WTC11 (cell line): ENCODE results near the gene TSSC4.

Source experiments
- ATF1 ChIP-seq: sonication (generic); formaldehyde crosslinking; IDR thresholded peaks from 2 replicates; pipeline ENCODE4 v1.8.1; 2023; ENCODE audit warnings: mild to moderate bottlenecking, moderate library complexity, missing genetic modification reagents
- CTCF ChIP-seq: fragments of 200-600 bp; IDR thresholded peaks from 2 replicates; pipeline ENCODE4 v1.8.0; 2022; ENCODE audit warnings: antibody characterized with exemption
- ESRRA ChIP-seq: sonication (generic); formaldehyde crosslinking; IDR thresholded peaks from 2 replicates; pipeline ENCODE4 v1.8.1; 2022; ENCODE audit warnings: mild to moderate bottlenecking, missing genetic modification reagents, borderline replicate concordance
- FOXP1 ChIP-seq: sonication (generic); formaldehyde crosslinking; IDR thresholded peaks from 2 replicates; pipeline ENCODE4 v1.8.0; 2022; ENCODE audit warnings: missing genetic modification reagents, mild to moderate bottlenecking, moderate library complexity, borderline replicate concordance
- NR1H2 ChIP-seq: sonication (generic); formaldehyde crosslinking; IDR thresholded peaks from 2 replicates; pipeline ENCODE4 v1.9.0; 2021; ENCODE audit warnings: mild to moderate bottlenecking, moderate library complexity, missing genetic modification reagents
- TCF7 ChIP-seq: sonication (generic); formaldehyde crosslinking; IDR thresholded peaks from 2 replicates; pipeline ENCODE4 v1.8.0; 2022; ENCODE audit warnings: mild to moderate bottlenecking, low read depth, missing genetic modification reagents, moderate library complexity
- ZNF121 ChIP-seq: sonication (generic); formaldehyde crosslinking; IDR thresholded peaks from 2 replicates; pipeline ENCODE4 v1.8.0; 2023; ENCODE audit warnings: missing genetic modification reagents

GRCh38 chr11:2410616-2411015, 10.1 kb downstream of the TSSC4 start:
- TF ChIP-seq CTCF (no peak), ATF1 (CRISPR knock-in tag) (no peak), ZNF121 (no peak), NR1H2 (CRISPR knock-in tag) (no peak), TCF7 (CRISPR knock-in tag) (no peak), ESRRA (CRISPR knock-in tag) (no peak), FOXP1 (no peak)
